Heart right ventricle (tissue), 16 donors: Measurements from ENCODE around the gene CD22. TPM values are rescaled to one million over a fixed set of nuclear protein-coding genes. Genes with fewer than 3 reads are reported as not detected.

Experiments
- ATAC-seq, 8 donors: fragments of 200-7000 bp; cut with Tn5 transposase; one replicate each; pipeline ENCODE4 v1.9.1; 2020; ENCODE audit warnings: mild to moderate bottlenecking in 8 of 8, moderate library complexity in 8 of 8, moderate number of reproducible peaks in 1 of 8
- DNase-seq, 2 donors: peaks; one replicate each; pipeline ENCODE4 v3.0.0-alpha.2; 2020
- H3K27ac ChIP-seq, 10 donors: fragments of 200-600 bp; sonication (generic) in 2 of 10; one replicate each; pipeline versions ENCODE4 v1.5.0 to v1.8.0; 2020 to 2022; ENCODE audit warnings: mild to moderate bottlenecking in 3 of 10
- H3K27me3 ChIP-seq, 7 donors: fragments of 200-600 bp; one replicate each; pipeline ENCODE4 v1.8.0; 2021 to 2022; ENCODE audit warnings: mild to moderate bottlenecking in 2 of 7
- H3K36me3 ChIP-seq, 9 donors: fragments of 200-600 bp; sonication (generic) in 1 of 9; one replicate each; pipeline versions ENCODE4 v1.5.0 to v1.8.0; 2020 to 2022; ENCODE audit warnings: mild to moderate bottlenecking in 2 of 9
- H3K4me1 ChIP-seq, 9 donors: fragments of 200-600 bp; sonication (generic) in 1 of 9; one replicate each; pipeline versions ENCODE4 v1.5.0 to v1.8.0; 2020 to 2022; ENCODE audit warnings: mild to moderate bottlenecking in 4 of 9
- H3K4me3 ChIP-seq, 10 donors: fragments of 200-600 bp; sonication (generic) in 2 of 10; one replicate each; pipeline versions ENCODE4 v1.5.0 to v1.8.0; 2020 to 2022; ENCODE audit warnings: mild to moderate bottlenecking in 7 of 10, moderate library complexity in 2 of 10
- H3K9me3 ChIP-seq, 11 donors: fragments of 200-600 bp in 10 of 11; sonication (generic) in 2 of 11; one replicate each; pipeline versions ENCODE4 v1.5.0 to v1.8.0; 2013 to 2022; ENCODE audit warnings: mild to moderate bottlenecking in 2 of 11, control low read depth in 1 of 11, moderate library complexity in 1 of 11
- CTCF ChIP-seq, 9 donors: fragments of 200-600 bp; sonication (generic) in 2 of 9; IDR thresholded peaks; one replicate each; pipeline versions ENCODE4 v1.5.0 to v1.8.0; 2021 to 2022; ENCODE audit warnings: antibody characterized with exemption in 9 of 9, mild to moderate bottlenecking in 5 of 9, moderate library complexity in 1 of 9
- WGBS, 2 donors: extraction: QIAGEN DNeasy Blood & Tissue Kit; methylation state at CpG; one replicate each; pipeline ENCODE4 v1.1.7; 2013; ENCODE audit warnings: inconsistent platforms in 1 of 2; 5-methylcytosine and 5-hydroxymethylcytosine counted together
- intact Hi-C, 10 donors: fragments of 100-400 bp; cut with DNase I; formaldehyde crosslinking; loops; one replicate each; pipeline versions ENCODE4 v1.11.1 to v1.14.2; 2022
- polyA plus RNA-seq, 2 donors: library from polyadenylated mRNA; stranded (reverse); fragments of 200-250 nt; gene quantifications; one replicate each; pipeline ENCODE4 v1.2.3, GENCODE V29; 2013
- total RNA-seq, 10 donors: library from RNA; stranded (reverse); fragmentation: NEBNext Ultra II Directional in 3 of 10; extraction: Animal tissue kit (Norgen Biotek cat#: 25700) in 3 of 10; gene quantifications; one replicate each; pipeline versions ENCODE4 v1.2.1 to v1.2.4, GENCODE V29; 2021 to 2023
- donor health status: Arrhythmogenic right ventricular cardiomyopathy.
- donor health status: ischemic (EF 13 %, LVEDD 7.1; RV severe dilation, severe dysfunction).
- donor health status: healthy with polysubstance abuse.
- donor health status: DM: no; HTN: yes; CAD: no.
- donor health status: DM: no; HTN: no; CAD: no.
- donor health status: ischemic (EF 25% LVEDD 6.9; RV normal size, moderate dysfunction).
- donor health status: ischemic (EF 25% LVEDD 5.7; RV mildly dilated, moderate dysfunction).
- donor health status: healthy.
- donor health status: DM: yes; HTN: yes; CAD: no.
- donor health status: Ischemic cardiomyopathy.
- donor health status: ischemic (EF 35%, LVEDD 5.7; RV mildly dilated, moderate dysfunction).
- donor health status: nonischemic (EF 11% LVEDD 7.7; RV severe dilation, severe dysfunction).
- donor health status: DM: yes; HTN: yes; CAD: no.
- donor health status: PGD.
- donor health status: ischemic (EF 29% LVEDD 5.4; RV normal size, mild dysfunction).
- donor health status: nonischemic (EF 23%, LVEDD 6.1; RV moderate dilation, normal function).

Gene CD22
- total and polyA plus RNA-seq, 12 donors, result 0.07 to 1.6 (median 0.38) TPM; not detected in 2

GRCh38 chr19:35318679-35319448 lies 10.1 kb upstream of the CD22 start:
- peaks cover 0 to 40% (median 16%) of the 10 kb centered on the region in 9 donors for H3K4me1 ChIP-seq
- no peak for TF ChIP-seq CTCF (IDR thresholded peaks at IDR 0.05)
- H3K4me3 ChIP-seq, result no peak overlapping the region
- intact Hi-C loops, result no loop called here
- peaks cover 0 to 7% (median 0%) of the 10 kb centered on the region in 11 donors for H3K9me3 ChIP-seq
- H3K27ac ChIP-seq, result peak overlapping the region in 1 of 10 donors; percentile 75
- H3K27me3 ChIP-seq, result no peaks in the 10 kb centered on the region
- 52 to 66% methylated on average over 16 of the region's 16 CpGs for WGBS, 2 donors
- no peaks in the 10 kb centered on the region for H3K36me3 ChIP-seq
- ATAC-seq (peak; percentile 61 to 92 (median 74)), DNase-seq (peak; percentile 37 to 49)

- DNase-seq (no peak), ATAC-seq (peak in 5 of 8 donors; percentile 25 to 67 (median 43))
- H3K27me3 ChIP-seq, result no peaks in the 10 kb centered on the region
- no peaks in the 10 kb centered on the region for H3K36me3 ChIP-seq
- no peak for TF ChIP-seq CTCF (IDR thresholded peaks at IDR 0.05)
- WGBS, 2 donors, result 44 to 50% methylated on average over 12 of the region's 12 CpGs
- no peak overlapping the region for H3K4me3 ChIP-seq
- H3K9me3 ChIP-seq, result peaks cover 0 to 7% (median 0%) of the 10 kb centered on the region in 11 donors
- intact Hi-C loops, result no loop called here
- peak overlapping the region in 1 of 10 donors; percentile 75 for H3K27ac ChIP-seq
- peaks cover 0 to 44% (median 16%) of the 10 kb centered on the region in 9 donors for H3K4me1 ChIP-seq
These were observed 8.8 kb upstream of the CD22 start for GRCh38 chr19:35320065-35320713.

GRCh38 chr19:35321291-35321690 lies 7.7 kb upstream of the CD22 start:
- peaks cover 0 to 7% (median 0%) of the 10 kb centered on the region in 11 donors for H3K9me3 ChIP-seq
- H3K4me3 ChIP-seq, result no peak overlapping the region
- H3K27me3 ChIP-seq, result no peaks in the 10 kb centered on the region
- no peak overlapping the region for H3K27ac ChIP-seq
- intact Hi-C loops, result no loop called here
- WGBS, 2 donors, result 97 to 98% methylated on average over 2 of the region's 2 CpGs
- TF ChIP-seq CTCF (IDR thresholded peaks at IDR 0.05), result no peak
- DNase-seq, result no peak
- no peaks in the 10 kb centered on the region for H3K36me3 ChIP-seq
- H3K4me1 ChIP-seq, result peaks cover 0 to 44% (median 16%) of the 10 kb centered on the region in 9 donors
- no peak for ATAC-seq

- intact Hi-C loops, result no loop called here
- H3K27me3 ChIP-seq, result peaks cover 0 to 3% (median 0%) of the 10 kb centered on the region in 7 donors
- peaks cover 0 to 44% (median 16%) of the 10 kb centered on the region in 9 donors for H3K4me1 ChIP-seq
- no peak overlapping the region for H3K4me3 ChIP-seq
- no peak overlapping the region for H3K27ac ChIP-seq
- peaks cover 0 to 7% (median 0%) of the 10 kb centered on the region in 11 donors for H3K9me3 ChIP-seq
- no peak for TF ChIP-seq CTCF (IDR thresholded peaks at IDR 0.05)
- ATAC-seq, result no peak
- 93 to 95% methylated on average over 9 of the region's 9 CpGs for WGBS, 2 donors
- H3K36me3 ChIP-seq, result no peaks in the 10 kb centered on the region
- DNase-seq, result no peak
These were observed 7.0 kb upstream of the CD22 start for GRCh38 chr19:35322014-35322413.
